GM12872 (cell line): ENCODE measurements around the gene NDUFV1.

ENCODE experiments used
- TF ChIP-seq, protein P1 (sequence below): IDR thresholded peaks from 3 replicates; pipeline ENCODE4 v1.5.1; 2011; ENCODE audit warnings: low read depth, mild to moderate bottlenecking, low read length, moderate library complexity; ENCODE audit not compliant: insufficient read depth

Gene NDUFV1

GRCh38 chr11:67649634-67650510 is 43.1 kb downstream of the NDUFV1 start:
- TF ChIP-seq, protein P1, sequence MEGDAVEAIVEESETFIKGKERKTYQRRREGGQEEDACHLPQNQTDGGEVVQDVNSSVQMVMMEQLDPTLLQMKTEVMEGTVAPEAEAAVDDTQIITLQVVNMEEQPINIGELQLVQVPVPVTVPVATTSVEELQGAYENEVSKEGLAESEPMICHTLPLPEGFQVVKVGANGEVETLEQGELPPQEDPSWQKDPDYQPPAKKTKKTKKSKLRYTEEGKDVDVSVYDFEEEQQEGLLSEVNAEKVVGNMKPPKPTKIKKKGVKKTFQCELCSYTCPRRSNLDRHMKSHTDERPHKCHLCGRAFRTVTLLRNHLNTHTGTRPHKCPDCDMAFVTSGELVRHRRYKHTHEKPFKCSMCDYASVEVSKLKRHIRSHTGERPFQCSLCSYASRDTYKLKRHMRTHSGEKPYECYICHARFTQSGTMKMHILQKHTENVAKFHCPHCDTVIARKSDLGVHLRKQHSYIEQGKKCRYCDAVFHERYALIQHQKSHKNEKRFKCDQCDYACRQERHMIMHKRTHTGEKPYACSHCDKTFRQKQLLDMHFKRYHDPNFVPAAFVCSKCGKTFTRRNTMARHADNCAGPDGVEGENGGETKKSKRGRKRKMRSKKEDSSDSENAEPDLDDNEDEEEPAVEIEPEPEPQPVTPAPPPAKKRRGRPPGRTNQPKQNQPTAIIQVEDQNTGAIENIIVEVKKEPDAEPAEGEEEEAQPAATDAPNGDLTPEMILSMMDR = no peak

GRCh38 chr11:67651976-67652781 is 45.4 kb downstream of the NDUFV1 start:
- TF ChIP-seq, protein P1 = no peak

DNA sequence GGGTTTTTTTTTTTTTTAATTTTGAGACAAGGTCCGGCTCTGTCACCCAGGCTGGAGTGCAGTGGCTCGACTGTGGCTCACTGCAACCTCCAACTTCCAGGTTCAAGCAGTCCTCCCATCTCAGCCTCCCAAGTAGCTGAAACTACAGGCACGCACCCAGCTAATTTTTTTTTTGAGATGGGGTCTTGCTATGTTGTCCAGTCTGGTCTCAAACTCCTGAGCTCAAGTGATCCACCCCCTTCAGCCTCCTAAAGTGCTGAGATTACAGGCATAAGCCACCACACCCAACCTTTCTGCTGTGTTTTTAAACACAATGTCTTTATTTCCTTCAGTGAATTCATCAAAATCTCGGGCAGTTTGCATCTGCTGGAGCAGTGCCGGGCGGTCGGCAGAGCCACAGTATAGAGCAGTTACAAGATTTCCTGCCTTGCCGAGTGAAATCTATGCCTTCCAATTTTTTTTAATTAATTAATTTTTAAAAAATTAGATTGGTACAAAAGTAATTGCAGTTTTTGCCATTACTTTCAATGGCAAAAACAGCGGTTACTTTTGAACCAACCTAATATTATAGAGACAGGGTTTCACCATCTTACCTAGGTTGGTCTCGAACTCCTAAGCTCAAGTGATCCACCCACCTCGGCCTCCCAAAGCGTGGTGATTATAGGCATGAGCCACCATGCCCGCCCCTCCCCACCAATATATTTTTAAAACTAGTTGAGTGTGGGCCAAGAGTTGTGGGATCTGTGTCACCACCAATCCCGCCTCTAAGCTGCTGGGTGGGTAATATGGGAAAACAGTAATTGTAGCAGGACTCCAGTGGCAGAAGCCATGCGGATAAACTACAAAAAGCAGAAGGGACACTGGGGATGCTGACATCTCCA is 46.5 kb downstream of the NDUFV1 start:
- TF ChIP-seq, protein P1 = no peak

GRCh38 chr11:67654225-67654624 is 47.5 kb downstream of the NDUFV1 start:
- TF ChIP-seq, protein P1 = no peak

GRCh38 chr11:67656278-67656922 is 49.7 kb downstream of the NDUFV1 start:
- TF ChIP-seq, protein P1 = no peak

DNA sequence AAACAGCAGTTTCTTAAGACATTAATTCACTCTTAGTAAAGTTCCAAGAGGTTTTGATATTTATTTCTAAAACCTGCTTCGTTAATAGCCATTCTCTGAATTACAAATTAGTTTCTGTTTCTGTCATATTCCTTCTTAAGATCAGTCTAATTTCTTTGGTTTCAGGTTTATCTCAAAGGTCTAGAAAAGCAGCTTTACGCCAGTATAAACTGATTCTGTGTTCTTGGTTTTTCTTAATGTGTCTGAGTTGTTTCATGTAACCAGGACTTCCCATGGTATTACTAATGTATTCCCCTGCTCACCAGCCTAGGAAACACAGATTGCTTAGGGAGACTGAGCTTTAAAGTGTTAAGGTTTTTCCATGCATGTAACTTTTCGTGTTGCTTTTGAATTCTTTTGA is 50.6 kb downstream of the NDUFV1 start:
- TF ChIP-seq, protein P1 = no peak
